Keratinocyte (primary cell): ENCODE results near the gene ITPR1.

Experiments used
- EZH2 ChIP-seq: IDR thresholded peaks from one replicate; pipeline ENCODE4 v1.6.1; 2012; ENCODE audit warnings: inconsistent platforms, mild to moderate bottlenecking, low read length, moderate library complexity
- TF ChIP-seq, protein P1 (sequence below), 3 experiments: IDR thresholded peaks in 1 of 3; conservative IDR thresholded peaks in 1 of 3; optimal IDR thresholded peaks in 1 of 3; 2 replicates in 2 of 3; 3 replicates in 1 of 3; pipeline versions ENCODE3 to v1.5.1; 2011; ENCODE audit warnings: low read length in 3 of 3, mild to moderate bottlenecking in 3 of 3, moderate library complexity in 2 of 3, control low read depth in 1 of 3, inconsistent platforms in 1 of 3; ENCODE audit not compliant: insufficient read depth in 2 of 3; ENCODE audit errors: extremely low read depth in 1 of 3

DNA sequence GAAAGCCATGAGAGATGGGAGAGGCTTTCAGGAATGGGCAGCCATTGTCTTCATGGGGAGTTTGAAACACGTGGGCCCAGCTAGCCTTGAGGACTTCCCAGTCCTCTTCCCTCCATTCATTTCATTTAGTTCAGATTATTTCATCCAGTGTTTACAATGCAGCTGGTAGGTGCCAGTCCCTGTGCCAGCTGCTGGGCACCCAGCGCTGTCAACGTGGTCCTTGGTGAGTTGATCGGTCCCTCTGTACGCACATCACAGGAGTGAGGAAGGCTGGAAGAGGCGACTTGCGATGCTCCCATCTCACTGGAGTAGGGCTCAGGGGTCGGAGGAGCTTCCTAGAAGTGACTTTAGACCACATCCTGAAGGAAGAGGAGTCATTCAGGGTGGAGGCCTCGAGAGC, 279.7 kb downstream of the ITPR1 start:
- TF ChIP-seq, protein P1, sequence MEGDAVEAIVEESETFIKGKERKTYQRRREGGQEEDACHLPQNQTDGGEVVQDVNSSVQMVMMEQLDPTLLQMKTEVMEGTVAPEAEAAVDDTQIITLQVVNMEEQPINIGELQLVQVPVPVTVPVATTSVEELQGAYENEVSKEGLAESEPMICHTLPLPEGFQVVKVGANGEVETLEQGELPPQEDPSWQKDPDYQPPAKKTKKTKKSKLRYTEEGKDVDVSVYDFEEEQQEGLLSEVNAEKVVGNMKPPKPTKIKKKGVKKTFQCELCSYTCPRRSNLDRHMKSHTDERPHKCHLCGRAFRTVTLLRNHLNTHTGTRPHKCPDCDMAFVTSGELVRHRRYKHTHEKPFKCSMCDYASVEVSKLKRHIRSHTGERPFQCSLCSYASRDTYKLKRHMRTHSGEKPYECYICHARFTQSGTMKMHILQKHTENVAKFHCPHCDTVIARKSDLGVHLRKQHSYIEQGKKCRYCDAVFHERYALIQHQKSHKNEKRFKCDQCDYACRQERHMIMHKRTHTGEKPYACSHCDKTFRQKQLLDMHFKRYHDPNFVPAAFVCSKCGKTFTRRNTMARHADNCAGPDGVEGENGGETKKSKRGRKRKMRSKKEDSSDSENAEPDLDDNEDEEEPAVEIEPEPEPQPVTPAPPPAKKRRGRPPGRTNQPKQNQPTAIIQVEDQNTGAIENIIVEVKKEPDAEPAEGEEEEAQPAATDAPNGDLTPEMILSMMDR (optimal IDR thresholded peaks at IDR 0.05 in 1 of 3, IDR thresholded peaks at IDR 0.05 in 1 of 3, conservative IDR thresholded peaks at IDR 0.05 in 1 of 3; ENCODE audit: extremely low read depth in 1 of 3, insufficient read depth in 2 of 3, low read length in 3 of 3) = no peak
- TF ChIP-seq EZH2 = no peak
